Sigmoid colon (tissue), 4 donors: ENCODE measurements around the gene IRF2.

Experiments
- CTCF ChIP-seq, 4 experiments: fragments of 450-650 bp in 3 of 4; fragments of 200-600 bp in 1 of 4; IDR thresholded peaks; one replicate each; pipeline ENCODE4 v1.5.1; 2016 to 2019; ENCODE audit warnings: antibody characterized with exemption in 4 of 4, mild to moderate bottlenecking in 3 of 4, moderate library complexity in 2 of 4
- POLR2A ChIP-seq, 2 donors: fragments of 450-650 bp; IDR thresholded peaks; one replicate each; pipeline ENCODE4 v1.6.1; 2016; ENCODE audit warnings: antibody characterized with exemption in 2 of 2, mild to moderate bottlenecking in 2 of 2, moderate library complexity in 2 of 2
- POLR2AphosphoS5 ChIP-seq, 4 donors: sonication (generic); formaldehyde crosslinking; IDR thresholded peaks; one replicate each; pipeline ENCODE4 v1.6.1; 2017; ENCODE audit warnings: antibody characterized with exemption in 4 of 4

- TF ChIP-seq CTCF (IDR thresholded peaks at IDR 0.05), result no peak
- TF ChIP-seq POLR2AphosphoS5 (IDR thresholded peaks at IDR 0.05), result no peak
- TF ChIP-seq POLR2A (IDR thresholded peaks at IDR 0.05), result no peak
Measured at GRCh38 chr4:184427687-184428086, 46.7 kb downstream of the IRF2 start.
